Heart left ventricle (tissue), 16 donors: ENCODE data around the gene LNPK. TPM values are rescaled to one million over a fixed set of nuclear protein-coding genes. Genes with fewer than 3 reads are reported as not detected.

ENCODE experiments used
- ATAC-seq, 4 donors: fragments of 200-7000 bp; cut with Tn5 transposase; one replicate each; pipeline ENCODE4 v1.9.1; 2020 to 2022; ENCODE audit warnings: moderate library complexity in 4 of 4, mild to moderate bottlenecking in 3 of 4, moderate number of reproducible peaks in 1 of 4
- DNase-seq, 5 donors: peaks; one replicate each; pipeline ENCODE4 v3.0.0-alpha.2; 2020
- H3K27ac ChIP-seq, 12 donors: fragments of 200-600 bp; sonication (generic) in 4 of 12; one replicate each; pipeline versions ENCODE4 v1.5.0 to v1.8.0; 2016 to 2022; ENCODE audit warnings: mild to moderate bottlenecking in 2 of 12
- H3K27me3 ChIP-seq, 9 donors: fragments of 200-600 bp; sonication (generic) in 2 of 9; one replicate each; pipeline versions ENCODE4 v1.5.1 to v1.8.0; 2016 to 2022; ENCODE audit warnings: mild to moderate bottlenecking in 3 of 9
- H3K36me3 ChIP-seq, 9 donors: fragments of 200-600 bp; sonication (generic) in 2 of 9; one replicate each; pipeline versions ENCODE4 v1.5.0 to v1.8.0; 2018 to 2022; ENCODE audit warnings: mild to moderate bottlenecking in 2 of 9
- H3K4me1 ChIP-seq, 12 donors: fragments of 200-600 bp; sonication (generic) in 4 of 12; one replicate each; pipeline versions ENCODE4 v1.5.0 to v1.8.0; 2016 to 2022; ENCODE audit warnings: mild to moderate bottlenecking in 3 of 12
- H3K4me3 ChIP-seq, 12 donors: fragments of 200-600 bp; sonication (generic) in 4 of 12; one replicate each; pipeline versions ENCODE4 v1.5.0 to v1.8.0; 2017 to 2022; ENCODE audit warnings: mild to moderate bottlenecking in 9 of 12, moderate library complexity in 4 of 12
- H3K9me3 ChIP-seq, 12 donors: fragments of 200-600 bp; sonication (generic) in 4 of 12; one replicate each; pipeline versions ENCODE4 v1.5.0 to v1.8.0; 2016 to 2022; ENCODE audit warnings: mild to moderate bottlenecking in 1 of 12
- CTCF ChIP-seq, 12 donors: fragments of 200-600 bp; sonication (generic) in 4 of 12; IDR thresholded peaks; one replicate each; pipeline versions ENCODE4 v1.5.0 to v1.8.0; 2018 to 2022; ENCODE audit warnings: antibody characterized with exemption in 12 of 12, mild to moderate bottlenecking in 5 of 12
- POLR2A ChIP-seq, 2 donors: fragments of 450-650 bp; IDR thresholded peaks; one replicate each; pipeline ENCODE4 v1.6.1; 2017; ENCODE audit warnings: antibody characterized with exemption in 2 of 2, mild to moderate bottlenecking in 2 of 2, moderate library complexity in 2 of 2
- WGBS, 4 donors: extraction: QIAGEN DNeasy Blood & Tissue Kit in 2 of 4; methylation state at CpG; one replicate each; pipeline versions ENCODE4 v1.1.5 to v1.1.7; 2013 to 2018; 5-methylcytosine and 5-hydroxymethylcytosine counted together
- intact Hi-C, 10 donors: fragments of 100-400 bp; cut with DNase I; formaldehyde crosslinking; loops; one replicate each; pipeline versions ENCODE4 v1.11.1 to v1.14.2; 2022
- polyA plus RNA-seq, 2 donors: library from polyadenylated mRNA; stranded (reverse); fragments of 200-250 nt; gene quantifications; one replicate each; pipeline ENCODE4 v1.2.3, GENCODE V29; 2013
- total RNA-seq, 9 donors: library from RNA; depleted of rRNA in 2 of 9; stranded (reverse); fragments of >200 nt in 2 of 9; fragmentation: NEBNext Ultra II Directional in 3 of 9; extraction: Animal tissue kit (Norgen Biotek cat#: 25700) in 3 of 9; gene quantifications; one replicate each; pipeline versions ENCODE4 v1.1.0 to v1.2.4, GENCODE V29; 2016 to 2023
- donor health status: ischemic (EF 13 %, LVEDD 7.1; RV severe dilation, severe dysfunction).
- donor health status: healthy with polysubstance abuse.
- donor health status: DM: no; HTN: yes; CAD: no.
- donor health status: DM: no; HTN: no; CAD: no.
- donor health status: ischemic (EF 25% LVEDD 6.9; RV normal size, moderate dysfunction).
- donor health status: ischemic (EF 25% LVEDD 5.7; RV mildly dilated, moderate dysfunction).
- donor health status: healthy.
- donor health status: DM: yes; HTN: yes; CAD: no.
- donor health status: ischemic (EF 35%, LVEDD 5.7; RV mildly dilated, moderate dysfunction).
- donor health status: nonischemic (EF 11% LVEDD 7.7; RV severe dilation, severe dysfunction).
- donor health status: DM: yes; HTN: yes; CAD: no.
- donor health status: PGD.
- donor health status: ischemic (EF 29% LVEDD 5.4; RV normal size, mild dysfunction).
- donor health status: nonischemic (EF 23%, LVEDD 6.1; RV moderate dilation, normal function).

The LNPK gene
- total and polyA plus RNA-seq, 11 donors: 5.0 to 45.6 (median 32.9) TPM

- ATAC-seq: no peak
- TF ChIP-seq CTCF (IDR thresholded peaks at IDR 0.05) (no peak), POLR2A (IDR thresholded peaks at IDR 0.05) (no peak)
- no peak for DNase-seq
- Histone ChIP-seq H3K9me3 (peaks cover 0 to under 1% (median 0%) of the 10 kb centered on the region in 12 donors), H3K27me3 (no peaks in the 10 kb centered on the region), H3K36me3 (no peaks in the 10 kb centered on the region), H3K27ac (peak overlapping the region in 3 of 12 donors; percentile 66 to 71 (median 69)), H3K4me1 (peaks cover 0 to 5% (median under 1%) of the 10 kb centered on the region in 12 donors), H3K4me3 (no peak overlapping the region)
- 84 to 91% (median 91%) methylated on average over 3 of the region's 3 CpGs for WGBS, 4 donors
- intact Hi-C loops: no loop called here
Measured at GRCh38 chr2:175889701-175890302, 112.3 kb downstream of the LNPK start.

DNA sequence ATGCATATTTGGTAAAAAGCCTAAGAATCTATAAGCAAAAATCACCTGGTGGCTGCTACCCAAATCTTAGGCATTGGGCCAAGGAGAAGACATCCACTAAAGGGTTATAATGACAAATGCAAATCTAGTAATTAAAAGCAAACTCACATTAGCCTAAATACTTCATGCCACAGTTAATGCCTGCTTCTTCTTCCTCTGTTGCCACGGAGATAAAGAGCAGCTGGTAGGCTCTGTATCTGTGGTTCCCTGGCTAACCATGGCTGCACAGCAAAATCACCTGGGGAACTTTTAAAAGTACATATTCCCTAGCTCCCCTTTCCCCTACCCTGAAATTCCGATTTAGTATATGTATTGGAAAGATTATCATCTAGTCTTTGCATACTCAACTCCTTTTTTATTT is 114.3 kb downstream of the LNPK start:
- Histone ChIP-seq H3K9me3 (no peaks in the 10 kb centered on the region), H3K4me3 (no peak overlapping the region), H3K36me3 (no peaks in the 10 kb centered on the region), H3K27me3 (no peaks in the 10 kb centered on the region), H3K27ac (no peak overlapping the region), H3K4me1 (peaks cover 0 to 9% (median 2%) of the 10 kb centered on the region in 12 donors)
- no peak for ATAC-seq
- 72 to 89% (median 79%) methylated on average over 2 of the region's 2 CpGs for WGBS, 4 donors
- TF ChIP-seq CTCF (IDR thresholded peaks at IDR 0.05) (no peak), POLR2A (IDR thresholded peaks at IDR 0.05) (no peak)
- intact Hi-C loops: no loop called here
- DNase-seq: no peak

GRCh38 chr2:175884697-175885393 is 117.2 kb downstream of the LNPK start:
- ATAC-seq: peak; percentile 24 to 61 (median 34)
- Histone ChIP-seq H3K9me3 (no peaks in the 10 kb centered on the region), H3K4me3 (no peak overlapping the region), H3K4me1 (peaks cover 0 to 9% (median 2%) of the 10 kb centered on the region in 12 donors), H3K36me3 (no peaks in the 10 kb centered on the region), H3K27me3 (peaks cover 0 to 3% (median 0%) of the 10 kb centered on the region in 9 donors), H3K27ac (peak overlapping the region in 4 of 12 donors; percentile 14 to 65 (median 38))
- no peak for DNase-seq
- intact Hi-C loops: no loop called here
- 46 to 50% (median 48%) methylated on average over 7 of the region's 7 CpGs for whole genome bisulfite sequencing, 4 donors
- TF ChIP-seq POLR2A (IDR thresholded peaks at IDR 0.05) (no peak), CTCF (IDR thresholded peaks at IDR 0.05) (no peak)

- no peak for ATAC-seq
- WGBS, 4 donors: 73 to 77% (median 75%) methylated on average over 7 of the region's 7 CpGs
- intact Hi-C loops: no loop called here
Measured at GRCh38 chr2:175883586-175884194, 118.4 kb downstream of the LNPK start.

More at GRCh38 chr2:175883586-175884194, 118.4 kb downstream of the LNPK start:
- no peak overlapping the region for H3K4me3 ChIP-seq
- no peaks in the 10 kb centered on the region for H3K36me3 ChIP-seq
- no peaks in the 10 kb centered on the region for H3K9me3 ChIP-seq
- H3K4me1 ChIP-seq: peaks cover 0 to 9% (median 2%) of the 10 kb centered on the region in 12 donors
- DNase-seq: no peak
- H3K27me3 ChIP-seq: peaks cover 0 to 3% (median 0%) of the 10 kb centered on the region in 9 donors
- TF ChIP-seq CTCF (IDR thresholded peaks at IDR 0.05) (no peak), POLR2A (IDR thresholded peaks at IDR 0.05) (no peak)
- no peak overlapping the region for H3K27ac ChIP-seq
